GM18499 (cell line): ENCODE data around the gene OVOL3.
"Not testable (repeated sequence)": the region's sequence is repeated elsewhere in the genome, so short reads cannot be mapped to it uniquely, and the experiment has no call there.

ENCODE experiments used
- ATAC-seq: cut with Tn5 transposase; IDR thresholded peaks from one replicate; pipeline ENCODE4 v1.9.1; 2021; ENCODE audit warnings: moderate number of reproducible peaks; ENCODE audit not compliant: insufficient read depth, unreplicated experiment

Gene OVOL3

GRCh38 chr19:36121486-36122124 lies 10.7 kb downstream of the OVOL3 start:
- ATAC-seq, result no peak

- no peak for ATAC-seq
Measured at GRCh38 chr19:36125557-36125956, 14.6 kb downstream of the OVOL3 start.

GRCh38 chr19:36128392-36128736 lies 17.4 kb downstream of the OVOL3 start:
- ATAC-seq, result no peak

- not testable (repeated sequence) for ATAC-seq
Measured at GRCh38 chr19:36131221-36131620, 20.3 kb downstream of the OVOL3 start.

- not testable (repeated sequence) for ATAC-seq
Measured at GRCh38 chr19:36134867-36135266, 23.9 kb downstream of the OVOL3 start.

GRCh38 chr19:36136964-36137686 lies 26.2 kb downstream of the OVOL3 start:
- ATAC-seq, result no peak

- ATAC-seq, result no peak
Measured at GRCh38 chr19:36139120-36139472, 28.2 kb downstream of the OVOL3 start.

- peak; percentile 56 for ATAC-seq
Measured at GRCh38 chr19:36139473-36140303, 28.7 kb downstream of the OVOL3 start, which contains the start of gene CAPNS1. TSS of gene CAPNS1 (plus strand) at chr19:36140066. CDS start at chr19:36141012, 946 bp downstream.

- no peak for ATAC-seq
Measured at GRCh38 chr19:36140304-36141038, 29.5 kb downstream of the OVOL3 start.

- no peak for ATAC-seq
Measured at GRCh38 chr19:36141039-36141927, 30.3 kb downstream of the OVOL3 start.

GRCh38 chr19:36142046-36142445 lies 31.1 kb downstream of the OVOL3 start:
- ATAC-seq, result no peak

- no peak for ATAC-seq
Measured at GRCh38 chr19:36142496-36142895, 31.6 kb downstream of the OVOL3 start.

GRCh38 chr19:36144624-36145023 lies 33.7 kb downstream of the OVOL3 start:
- no peak for ATAC-seq

GRCh38 chr19:36149673-36150406 lies 38.9 kb downstream of the OVOL3 start:
- ATAC-seq, result no peak

- ATAC-seq, result no peak
Measured at GRCh38 chr19:36150586-36150985, 39.6 kb downstream of the OVOL3 start.

- ATAC-seq, result no peak
Measured at GRCh38 chr19:36151144-36152018, 40.4 kb downstream of the OVOL3 start.

- no peak for ATAC-seq
Measured at GRCh38 chr19:36152019-36152351, 41.0 kb downstream of the OVOL3 start.
